Left renal pelvis (tissue), 4 donors: ENCODE data around the gene AP5S1. TPM values are rescaled to one million over a fixed set of nuclear protein-coding genes. Genes with fewer than 3 reads are reported as not detected.
"Not testable (repeated sequence)": the region's sequence is repeated elsewhere in the genome, so short reads cannot be mapped to it uniquely, and the experiment has no call there.

Experiments used
- DNase-seq, 4 donors: peaks; one replicate each; pipeline ENCODE4 v3.0.0-alpha.2; 2013; ENCODE audit warnings: low read depth in 4 of 4, low spot score in 3 of 4
- polyA plus RNA-seq, 4 donors: library from polyadenylated mRNA; unstranded; fragments of 120-200 nt; gene quantifications; one replicate each; pipeline ENCODE4 v1.2.1, GENCODE V29; 2013; ENCODE audit not compliant: insufficient read length in 4 of 4

The AP5S1 gene
- polyA plus RNA-seq, 4 donors = 7.9 to 12.2 (median 10.0) TPM

- no peak for DNase-seq
Measured at GRCh38 chr20:3788685-3789155, 31.6 kb upstream of the AP5S1 start.

DNA sequence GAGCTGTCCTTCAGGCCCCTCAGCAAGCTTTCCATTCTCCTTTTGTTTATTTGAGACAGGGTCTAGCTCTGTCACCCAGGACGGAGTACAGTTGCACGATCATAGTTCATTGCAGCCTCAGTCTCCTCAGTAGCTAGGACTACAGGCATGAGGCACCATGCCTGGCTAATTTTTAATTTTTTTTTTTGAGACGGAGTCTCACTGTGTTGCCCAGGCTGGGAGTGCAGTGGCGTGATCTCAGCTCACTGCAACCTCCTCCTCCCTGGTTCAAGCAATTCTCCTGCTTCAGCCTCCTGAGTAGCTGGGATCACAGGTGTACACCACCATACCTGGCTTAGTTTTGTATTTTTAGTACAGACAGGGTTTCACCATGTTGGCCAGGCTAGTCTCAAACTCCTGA is 31.1 kb upstream of the AP5S1 start:
- DNase-seq = not testable (repeated sequence)

DNA sequence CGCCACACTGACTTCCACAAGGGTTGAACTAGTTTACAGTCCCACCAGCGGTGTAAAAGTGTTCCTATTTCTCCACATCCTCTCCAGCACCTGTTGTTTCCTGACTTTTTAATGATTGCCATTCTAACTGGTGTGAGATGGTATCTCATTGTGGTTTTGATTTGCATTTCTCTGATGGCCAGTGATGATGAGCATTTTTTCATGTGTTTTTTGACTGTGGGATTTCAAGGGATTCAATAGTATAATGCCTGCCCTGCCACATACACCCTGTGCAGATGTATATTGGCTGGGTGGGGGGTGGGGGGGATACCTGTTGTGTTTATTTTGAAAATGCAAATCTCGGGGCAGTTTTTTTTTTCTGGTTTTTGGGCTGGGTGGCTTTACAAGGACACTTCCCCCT is 26.2 kb upstream of the AP5S1 start:
- DNase-seq = not testable (repeated sequence)

DNA sequence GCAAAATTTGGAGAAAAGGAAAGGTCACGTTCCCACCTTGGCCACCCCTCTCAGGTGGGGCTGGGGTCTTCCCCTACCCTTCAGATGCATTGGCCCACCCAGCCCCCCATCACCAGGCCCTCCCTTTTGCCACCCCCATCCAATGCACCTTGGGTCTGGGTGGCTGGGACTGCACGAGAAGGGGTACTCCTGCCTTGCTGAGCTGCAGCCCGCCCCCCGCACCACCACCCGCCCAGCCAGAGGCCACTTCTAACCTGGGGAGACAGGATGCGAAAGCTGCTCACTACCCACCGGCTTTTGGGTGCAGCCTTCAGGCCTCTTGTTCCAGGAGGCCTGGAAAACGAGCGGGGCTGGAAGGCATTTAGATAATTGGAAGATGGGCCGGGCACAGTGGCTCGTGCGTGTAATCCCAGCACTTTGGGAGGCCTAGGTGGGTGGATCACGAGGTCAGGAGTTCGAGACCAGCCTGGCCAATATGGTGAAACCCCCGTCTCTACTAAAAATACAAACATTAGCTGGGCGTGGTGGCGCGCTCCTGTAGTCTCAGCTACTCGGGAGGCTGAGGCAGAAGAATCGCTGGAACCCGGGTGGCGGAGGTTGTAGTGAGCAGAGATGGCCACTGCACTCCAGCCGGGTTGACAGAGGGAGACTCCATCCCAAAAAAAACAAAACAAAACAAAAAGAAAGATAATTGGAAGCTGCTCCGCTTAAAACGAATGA is 25.5 kb upstream of the AP5S1 start:
- no peak for DNase-seq

DNA sequence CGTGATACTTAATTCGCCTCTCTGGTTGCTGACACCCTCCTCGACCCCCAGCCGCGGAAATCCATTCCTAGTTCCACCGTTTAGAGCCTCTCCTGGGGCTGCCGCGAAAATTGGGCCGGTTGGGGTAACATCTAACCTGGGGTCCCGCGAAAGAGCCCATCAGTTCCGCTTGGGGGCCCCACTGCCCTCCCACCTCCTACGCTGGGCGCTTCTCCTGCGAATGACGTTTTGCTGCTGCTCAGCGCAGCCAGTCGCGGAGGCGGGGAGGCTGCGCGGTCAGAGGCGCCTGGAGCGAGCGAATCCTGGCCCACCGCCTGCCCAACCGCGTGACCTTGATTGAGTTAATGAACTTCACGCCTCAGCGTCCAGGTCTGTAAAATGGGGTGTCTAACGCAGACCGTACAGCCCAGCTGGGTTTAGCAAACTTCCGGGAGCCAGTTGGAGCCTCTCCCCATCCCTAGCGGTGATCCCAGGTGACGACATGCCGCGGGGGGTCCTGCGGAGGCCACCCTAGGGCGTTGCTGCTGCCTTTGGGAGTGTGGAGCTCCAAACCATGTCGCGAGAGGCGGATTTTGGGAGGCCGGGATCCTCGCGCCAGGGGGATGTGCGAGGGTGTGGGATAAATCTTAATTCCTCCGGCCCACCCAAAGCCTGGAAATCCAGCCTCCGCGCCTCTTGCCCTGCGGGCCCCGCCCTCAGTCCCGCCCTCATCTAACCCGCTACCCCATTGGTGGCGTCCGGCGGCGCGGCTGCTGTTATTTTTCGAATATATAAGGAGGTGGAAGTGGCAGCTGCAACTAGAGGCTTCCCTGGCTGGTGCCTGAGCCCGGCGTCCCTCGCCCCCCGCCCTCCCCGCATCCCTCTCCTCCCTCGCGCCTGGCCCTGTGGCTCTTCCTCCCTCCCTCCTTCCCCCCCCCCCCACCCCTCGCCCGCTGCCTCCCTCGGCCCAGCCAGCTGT is 24.6 kb upstream of the AP5S1 start, which contains the start of gene CDC25B:
CDC25B (plus strand) TSS at position 800 of the 958 bp plus-strand sequence. CDS start 222 bp downstream, outside the sequence.
- DNase-seq = peak in 3 of 4 donors; percentile 74 to 87 (median 81)

GRCh38 chr20:3796477-3797225 is 23.7 kb upstream of the AP5S1 start:
- DNase-seq = no peak

DNA sequence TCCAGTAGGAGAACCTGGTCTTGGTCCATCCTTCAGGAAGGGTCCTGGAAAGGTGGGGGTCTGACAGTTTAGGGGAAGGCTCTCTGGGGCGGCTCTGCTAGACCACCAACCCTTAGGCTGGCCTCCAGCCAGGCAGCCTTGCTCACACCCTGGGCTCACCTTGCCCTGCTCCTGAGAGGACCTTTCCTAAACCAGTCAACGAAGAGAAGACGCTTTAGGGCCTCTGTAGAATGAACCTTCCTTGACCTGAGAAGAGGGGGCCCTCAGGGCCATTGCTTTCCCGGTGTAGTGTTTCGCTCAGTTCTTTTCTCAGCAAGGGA is 23.2 kb upstream of the AP5S1 start:
- DNase-seq = no peak

DNA sequence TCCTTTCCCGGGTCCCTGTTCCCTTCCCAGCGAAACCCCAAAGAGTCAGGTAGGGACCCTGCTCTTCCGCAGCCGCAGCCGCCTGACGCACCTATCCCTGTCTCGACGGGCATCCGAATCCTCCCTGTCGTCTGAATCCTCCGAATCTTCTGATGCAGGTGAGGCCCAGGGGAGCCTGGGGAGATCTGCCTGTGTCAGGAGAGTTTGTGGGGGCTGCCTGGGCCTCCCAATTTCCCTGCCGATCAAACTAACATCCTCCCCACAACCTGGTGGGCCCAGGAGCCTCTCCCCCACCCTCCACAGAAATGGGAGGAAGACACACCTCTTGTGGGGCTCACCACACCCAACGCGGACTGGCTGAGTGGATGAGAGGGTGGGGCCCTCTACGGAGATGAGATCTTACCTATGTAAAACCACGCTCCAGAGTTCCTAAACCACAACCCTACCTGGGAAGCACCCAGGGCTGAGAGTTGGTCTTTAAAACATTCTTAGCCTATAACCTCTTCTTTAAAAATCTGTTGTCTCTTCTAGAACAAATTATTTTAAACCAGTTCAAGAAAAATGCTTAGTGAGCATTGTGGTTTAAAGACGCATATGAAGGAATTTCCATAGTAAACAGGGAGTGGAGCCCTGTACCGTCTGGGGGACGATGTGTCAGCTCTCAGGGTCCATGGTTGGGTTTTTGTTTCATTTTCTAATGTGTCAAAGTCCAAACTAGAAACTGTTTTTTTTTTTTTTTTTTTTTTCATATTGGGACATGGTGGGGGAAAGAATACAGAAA is 22.6 kb upstream of the AP5S1 start:
- no peak for DNase-seq

GRCh38 chr20:3798373-3798768 is 22.0 kb upstream of the AP5S1 start:
- no peak for DNase-seq

GRCh38 chr20:3798908-3799248 is 21.5 kb upstream of the AP5S1 start:
- no peak for DNase-seq

- no peak for DNase-seq
Measured at GRCh38 chr20:3800256-3800877, 20.0 kb upstream of the AP5S1 start.

- no peak for DNase-seq
Measured at GRCh38 chr20:3800878-3801260, 19.5 kb upstream of the AP5S1 start.

GRCh38 chr20:3801299-3801698 is 19.0 kb upstream of the AP5S1 start:
- no peak for DNase-seq

DNA sequence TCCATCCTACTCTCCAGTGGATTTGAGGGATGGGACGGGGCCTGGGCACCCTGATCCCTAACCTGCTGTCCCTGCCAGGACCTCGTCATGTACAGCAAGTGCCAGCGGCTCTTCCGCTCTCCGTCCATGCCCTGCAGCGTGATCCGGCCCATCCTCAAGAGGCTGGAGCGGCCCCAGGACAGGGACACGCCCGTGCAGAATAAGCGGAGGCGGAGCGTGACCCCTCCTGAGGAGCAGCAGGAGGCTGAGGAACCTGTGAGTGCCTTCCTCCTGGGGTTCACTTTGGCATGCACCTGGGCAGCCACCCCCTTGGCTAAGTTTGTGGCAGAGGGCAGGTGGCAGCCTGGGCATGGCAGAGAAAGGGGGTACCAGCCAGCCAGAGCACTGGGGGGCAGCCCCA is 18.5 kb upstream of the AP5S1 start:
- no peak for DNase-seq

DNA sequence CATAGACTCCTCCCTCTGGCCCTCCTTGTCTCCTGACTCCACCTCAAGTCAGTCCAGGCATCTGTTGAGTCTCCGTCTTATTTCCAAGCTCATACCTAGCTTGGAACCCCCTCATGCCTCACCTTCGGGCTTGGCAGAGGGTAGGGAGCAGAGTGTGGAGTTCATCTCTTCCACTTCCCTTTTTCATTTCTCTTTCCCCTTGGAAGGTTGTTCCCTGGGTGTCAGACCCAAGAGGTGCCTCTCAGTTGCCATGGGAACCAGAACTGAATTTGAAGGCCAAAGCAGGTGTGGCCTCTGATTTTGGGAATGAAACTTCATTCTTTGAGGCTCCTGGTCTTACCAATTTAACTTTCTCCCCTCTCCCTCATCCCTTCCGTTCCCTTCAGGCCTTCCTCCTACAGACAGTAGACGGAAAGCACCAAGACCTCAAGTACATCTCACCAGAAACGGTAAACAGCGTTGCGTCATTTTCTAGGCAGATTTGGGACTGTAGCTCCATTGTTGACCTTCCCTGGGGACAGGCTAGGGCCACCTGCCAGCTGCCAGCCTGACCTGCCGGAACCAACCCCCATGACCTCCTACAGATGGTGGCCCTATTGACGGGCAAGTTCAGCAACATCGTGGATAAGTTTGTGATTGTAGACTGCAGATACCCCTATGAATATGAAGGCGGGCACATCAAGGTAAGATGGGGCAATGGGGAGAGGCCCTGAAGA is 17.7 kb upstream of the AP5S1 start:
- DNase-seq = no peak

DNA sequence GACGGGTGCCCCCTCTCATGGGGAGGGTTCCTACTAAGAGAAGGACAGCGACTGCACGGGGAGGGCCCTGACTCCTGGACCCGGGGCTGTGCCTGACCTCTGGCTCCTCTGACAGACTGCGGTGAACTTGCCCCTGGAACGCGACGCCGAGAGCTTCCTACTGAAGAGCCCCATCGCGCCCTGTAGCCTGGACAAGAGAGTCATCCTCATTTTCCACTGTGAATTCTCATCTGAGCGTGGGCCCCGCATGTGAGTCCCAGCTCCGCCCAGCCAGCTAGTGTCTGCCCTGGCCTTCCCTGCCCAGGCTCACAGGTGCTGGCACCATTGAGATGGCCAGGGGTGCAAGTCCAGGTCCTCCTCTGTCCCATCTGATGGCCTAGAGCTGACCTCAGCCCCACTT is 17.1 kb upstream of the AP5S1 start:
- no peak for DNase-seq

- no peak for DNase-seq
Measured at GRCh38 chr20:3803854-3804253, 16.5 kb upstream of the AP5S1 start.

- no peak for DNase-seq
Measured at GRCh38 chr20:3804254-3804751, 16.0 kb upstream of the AP5S1 start.

DNA sequence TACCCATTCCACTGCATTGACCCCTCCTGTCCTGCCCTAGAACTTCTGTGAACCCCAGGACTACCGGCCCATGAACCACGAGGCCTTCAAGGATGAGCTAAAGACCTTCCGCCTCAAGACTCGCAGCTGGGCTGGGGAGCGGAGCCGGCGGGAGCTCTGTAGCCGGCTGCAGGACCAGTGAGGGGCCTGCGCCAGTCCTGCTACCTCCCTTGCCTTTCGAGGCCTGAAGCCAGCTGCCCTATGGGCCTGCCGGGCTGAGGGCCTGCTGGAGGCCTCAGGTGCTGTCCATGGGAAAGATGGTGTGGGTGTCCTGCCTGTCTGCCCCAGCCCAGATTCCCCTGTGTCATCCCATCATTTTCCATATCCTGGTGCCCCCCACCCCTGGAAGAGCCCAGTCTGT is 15.6 kb upstream of the AP5S1 start:
- no peak for DNase-seq
